ENCODE data around the gene SSBP4. TPM values are rescaled to one million over a fixed set of nuclear protein-coding genes. Genes with fewer than 3 reads are reported as not detected.

Gene SSBP4
- total and polyA plus RNA-seq, 2 of the 8 experiments (the other 6 are each of a cell fraction or from before 2014, with no cell fraction given), result 26.4 to 33.7 TPM

DNA sequence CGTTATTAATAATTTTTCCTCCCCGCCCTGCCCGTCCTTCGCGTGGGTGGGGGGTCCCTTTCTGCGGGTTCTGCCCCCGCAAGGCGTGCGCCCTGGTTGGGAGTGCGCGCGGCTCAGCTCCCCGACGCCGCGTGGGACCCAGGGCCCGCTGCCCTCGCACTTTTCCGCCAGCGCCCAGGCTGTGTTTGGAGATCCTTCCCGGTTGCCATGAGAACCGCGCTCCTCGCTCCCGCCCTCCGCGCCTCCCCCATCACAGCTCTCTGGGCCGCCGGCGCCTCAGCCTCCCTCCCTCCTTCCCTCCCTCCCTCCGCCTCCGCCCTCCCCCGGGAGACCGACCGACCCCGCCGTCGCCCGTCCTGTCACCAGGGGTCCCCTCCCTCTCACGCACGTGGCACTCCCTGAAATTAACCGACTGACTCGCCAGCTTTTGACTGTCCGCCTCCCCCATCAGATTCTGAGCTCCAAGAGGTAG, 2.4 kb upstream of the SSBP4 start (continued):
- TF ChIP-seq, protein P1, sequence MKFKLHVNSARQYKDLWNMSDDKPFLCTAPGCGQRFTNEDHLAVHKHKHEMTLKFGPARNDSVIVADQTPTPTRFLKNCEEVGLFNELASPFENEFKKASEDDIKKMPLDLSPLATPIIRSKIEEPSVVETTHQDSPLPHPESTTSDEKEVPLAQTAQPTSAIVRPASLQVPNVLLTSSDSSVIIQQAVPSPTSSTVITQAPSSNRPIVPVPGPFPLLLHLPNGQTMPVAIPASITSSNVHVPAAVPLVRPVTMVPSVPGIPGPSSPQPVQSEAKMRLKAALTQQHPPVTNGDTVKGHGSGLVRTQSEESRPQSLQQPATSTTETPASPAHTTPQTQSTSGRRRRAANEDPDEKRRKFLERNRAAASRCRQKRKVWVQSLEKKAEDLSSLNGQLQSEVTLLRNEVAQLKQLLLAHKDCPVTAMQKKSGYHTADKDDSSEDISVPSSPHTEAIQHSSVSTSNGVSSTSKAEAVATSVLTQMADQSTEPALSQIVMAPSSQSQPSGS (IDR thresholded peaks at IDR 0.05; ENCODE audit: low read length), result no peak
- no peak for TF ChIP-seq EGR1 (IDR thresholded peaks at IDR 0.05; ENCODE audit: borderline replicate concordance, low read depth, low read length)
- TF ChIP-seq RAD21 (IDR thresholded peaks at IDR 0.05 in 1 of 2, conservative IDR thresholded peaks at IDR 0.05 in 1 of 2; ENCODE audit: low read depth in 2 of 2, low read length in 2 of 2), result no peak
- peak; percentile 27 for TF ChIP-seq ASH2L (IDR thresholded peaks at IDR 0.05; ENCODE audit: low read length)
- TF ChIP-seq TEAD4 (IDR thresholded peaks at IDR 0.05; ENCODE audit: low read depth, low read length), result no peak
- TF ChIP-seq TCF12 (IDR thresholded peaks at IDR 0.05; ENCODE audit: low read depth, low read length), result no peak
- TF ChIP-seq SIN3A (conservative IDR thresholded peaks at IDR 0.05 in 1 of 2, IDR thresholded peaks at IDR 0.05 in 1 of 2; ENCODE audit: low read depth in 1 of 2, low read length in 2 of 2), result peak in 1 of 2 experiments; percentile 71; a peak in 1 of 4 replicates
- no peak for TF ChIP-seq SP4 (IDR thresholded peaks at IDR 0.05; ENCODE audit: low read length)
- TF ChIP-seq BCL11A (IDR thresholded peaks at IDR 0.05; ENCODE audit: low read depth in 2 of 2, low read length in 2 of 2), result no peak
- no peak for TF ChIP-seq KDM1A (IDR thresholded peaks at IDR 0.05; ENCODE audit: borderline replicate concordance, low read length)
- no peak for TF ChIP-seq USF2 (IDR thresholded peaks at IDR 0.05; ENCODE audit: low read length)
- no peak for TF ChIP-seq CHD2 (IDR thresholded peaks at IDR 0.05; ENCODE audit: low read length)
- 0 out of 2 replicates have a peak, but pooled peaks have one; percentile 7 for TF ChIP-seq BACH1 (IDR thresholded peaks at IDR 0.05; ENCODE audit: low read length)
- no peak for TF ChIP-seq KDM4A (IDR thresholded peaks at IDR 0.05; ENCODE audit: low read depth, low read length, severe bottlenecking)
- TF ChIP-seq E2F6 (IDR thresholded peaks at IDR 0.05), result no peak
- no peak for TF ChIP-seq HDAC6 (IDR thresholded peaks at IDR 0.05; ENCODE audit: low read depth, low read length)
- peak in 1 of 2 experiments; percentile 4; a peak in 1 of 3 replicates for TF ChIP-seq EP300 (IDR thresholded peaks at IDR 0.05; ENCODE audit: borderline replicate concordance in 1 of 2, low read depth in 2 of 2, low read length in 2 of 2)
- TF ChIP-seq JUND (IDR thresholded peaks at IDR 0.05; ENCODE audit: low read length), result no peak
- TF ChIP-seq SP2 (IDR thresholded peaks at IDR 0.05; ENCODE audit: low read length), result no peak
- TF ChIP-seq MAX (IDR thresholded peaks at IDR 0.05), result peak; percentile 73; the same call in 1 of the 2 replicates
- TF ChIP-seq YY1 (IDR thresholded peaks at IDR 0.05; ENCODE audit: low read depth, low read length), result no peak
- no peak for TF ChIP-seq TBP (IDR thresholded peaks at IDR 0.05; ENCODE audit: low read depth, low read length)

Data from H1 (cell line).